PC-9 (cell line): ENCODE results near the gene UBE2U. TPM values are rescaled to one million over a fixed set of nuclear protein-coding genes. Genes with fewer than 3 reads are reported as not detected.

Experiments
- BruUV-seq: library from RNA; stranded (reverse); fragments of 400-500 nt; replicated peaks from 2 replicates; lab custom pipeline; 2021; lab: Mats Ljungman, UMichigan
- CTCF ChIA-PET: fragments of 300-600 bp; sonication (Branson Sonifier 250); formaldehyde crosslinking; loops from one replicate; lab custom pipeline; 2022; ENCODE audit warnings: antibody characterized with exemption; lab: Charles Lee
- POLR2A ChIA-PET: fragments of 300-600 bp; sonication (Branson Sonifier 250); formaldehyde crosslinking; loops from one replicate; lab custom pipeline; 2022; ENCODE audit warnings: antibody characterized with exemption; ENCODE audit not compliant: unreplicated experiment; lab: Charles Lee
- DNase-seq, 2 experiments: peaks; one replicate each; pipeline versions ENCODE4 v3.0.0 to v3.0.0-alpha.2; 2015 to 2022; ENCODE audit warnings: mixed read lengths in 1 of 2
- H2AFZ ChIP-seq: fragments of 200-600 bp; sonication (generic); 2 replicates; pipeline ENCODE4 v1.8.1; 2017; ENCODE audit warnings: antibody characterized with exemption
- H3F3A ChIP-seq: fragments of 200-600 bp; sonication (generic); 2 replicates; pipeline ENCODE4 v1.8.1; 2017; ENCODE audit warnings: antibody characterized with exemption, mild to moderate bottlenecking, low read depth; ENCODE audit not compliant: insufficient read depth
- H3K27ac ChIP-seq: fragments of 200-600 bp; sonication (generic); 2 replicates; pipeline ENCODE4 v1.6.1; 2016; ENCODE audit warnings: mixed run types
- H3K27me3 ChIP-seq: fragments of 200-600 bp; sonication (generic); 2 replicates; pipeline ENCODE4 v1.6.1; 2016; ENCODE audit warnings: low read depth, mixed run types; ENCODE audit not compliant: insufficient read depth
- H3K36me3 ChIP-seq: fragments of 200-600 bp; sonication (generic); 2 replicates; pipeline ENCODE4 v1.6.1; 2016; ENCODE audit warnings: low read depth, mixed run types
- H3K4me1 ChIP-seq: fragments of 200-600 bp; sonication (generic); replicated peaks from 2 replicates; pipeline ENCODE4 v1.6.1; 2016; ENCODE audit warnings: mixed run types; ENCODE audit not compliant: insufficient read depth
- H3K4me2 ChIP-seq: fragments of 200-600 bp; sonication (generic); 2 replicates; pipeline ENCODE4 v1.6.1; 2017; ENCODE audit warnings: mixed run types
- H3K4me3 ChIP-seq: fragments of 200-600 bp; sonication (generic); 2 replicates; pipeline ENCODE4 v1.6.1; 2016; ENCODE audit warnings: mixed run types
- H3K79me2 ChIP-seq: fragments of 200-600 bp; sonication (generic); 2 replicates; pipeline ENCODE4 v1.6.1; 2017; ENCODE audit warnings: low read depth, mixed run types
- H3K9me2 ChIP-seq: fragments of 200-600 bp; sonication (generic); 2 replicates; pipeline ENCODE4 v1.8.1; 2017; ENCODE audit warnings: mild to moderate bottlenecking; ENCODE audit not compliant: insufficient read depth
- H3K9me3 ChIP-seq: fragments of 200-600 bp; sonication (generic); 2 replicates; pipeline ENCODE4 v1.8.1; 2016; ENCODE audit warnings: low read depth; ENCODE audit not compliant: insufficient read depth
- H4K20me1 ChIP-seq: fragments of 200-600 bp; sonication (generic); 2 replicates; pipeline ENCODE4 v1.8.1; 2017; ENCODE audit not compliant: insufficient read depth
- EZH2 ChIP-seq: fragments of 200-600 bp; sonication (generic); IDR thresholded peaks from 2 replicates; pipeline ENCODE4 v1.8.0; 2017; ENCODE audit warnings: antibody characterized with exemption, low read depth
- intact Hi-C: fragments of 100-400 bp; cut with micrococcal nuclease; formaldehyde crosslinking; loops from one replicate; pipeline ENCODE4 v1.10.0; 2022; ENCODE audit not compliant: unreplicated experiment
- total RNA-seq: library from RNA; stranded (reverse); gene quantifications from 2 replicates; pipeline ENCODE4 v1.2.3, GENCODE V29; 2021
- TF ChIP-seq, protein P1 (sequence below): fragments of 200-600 bp; sonication (generic); conservative IDR thresholded peaks from 2 replicates; pipeline ENCODE4 v1.6.1; 2017; ENCODE audit warnings: mixed run types, antibody characterized with exemption, mild to moderate bottlenecking, moderate library complexity

UBE2U gene
- total RNA-seq, 1 experiment from 2014 or later, result not detected

DNA sequence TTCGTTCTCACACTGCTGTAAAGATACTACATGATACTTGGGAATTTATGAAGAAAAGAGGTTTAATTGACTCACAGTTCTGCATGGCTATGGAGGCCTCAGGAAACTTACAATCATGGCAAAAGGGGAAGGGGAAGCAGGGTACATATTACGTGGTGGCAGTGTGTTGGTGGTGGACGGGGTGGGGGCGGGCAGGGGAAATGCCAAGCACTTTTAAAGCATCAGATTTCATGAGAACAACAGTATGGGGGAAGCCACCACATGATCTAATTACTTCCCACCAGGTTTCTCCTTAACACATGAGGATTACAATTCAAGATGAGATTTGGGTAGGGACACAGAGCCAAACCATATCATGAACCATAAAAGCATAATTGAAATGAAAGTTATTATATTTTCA is 88.5 kb downstream of the UBE2U start:
- no peak overlapping the region for H3K4me2 ChIP-seq
- no peaks in the 10 kb centered on the region for H3F3A ChIP-seq
- no TSS peak for BruUV-seq
- H3K4me1 ChIP-seq, result peaks cover 9% of the 10 kb centered on the region; the same call in 1 of the 2 replicates
- POLR2A ChIA-PET, result no interaction called here
- no peak for DNase-seq
- intact Hi-C loops, result no loop called here
- no peak overlapping the region for H3K4me3 ChIP-seq
- H3K79me2 ChIP-seq, result no peaks in the 10 kb centered on the region
- CTCF ChIA-PET, result no interaction called here
- H3K27ac ChIP-seq, result no peak overlapping the region
- no peak overlapping the region for H2AFZ ChIP-seq
- no peak for TF ChIP-seq EZH2
- TF ChIP-seq, protein P1, sequence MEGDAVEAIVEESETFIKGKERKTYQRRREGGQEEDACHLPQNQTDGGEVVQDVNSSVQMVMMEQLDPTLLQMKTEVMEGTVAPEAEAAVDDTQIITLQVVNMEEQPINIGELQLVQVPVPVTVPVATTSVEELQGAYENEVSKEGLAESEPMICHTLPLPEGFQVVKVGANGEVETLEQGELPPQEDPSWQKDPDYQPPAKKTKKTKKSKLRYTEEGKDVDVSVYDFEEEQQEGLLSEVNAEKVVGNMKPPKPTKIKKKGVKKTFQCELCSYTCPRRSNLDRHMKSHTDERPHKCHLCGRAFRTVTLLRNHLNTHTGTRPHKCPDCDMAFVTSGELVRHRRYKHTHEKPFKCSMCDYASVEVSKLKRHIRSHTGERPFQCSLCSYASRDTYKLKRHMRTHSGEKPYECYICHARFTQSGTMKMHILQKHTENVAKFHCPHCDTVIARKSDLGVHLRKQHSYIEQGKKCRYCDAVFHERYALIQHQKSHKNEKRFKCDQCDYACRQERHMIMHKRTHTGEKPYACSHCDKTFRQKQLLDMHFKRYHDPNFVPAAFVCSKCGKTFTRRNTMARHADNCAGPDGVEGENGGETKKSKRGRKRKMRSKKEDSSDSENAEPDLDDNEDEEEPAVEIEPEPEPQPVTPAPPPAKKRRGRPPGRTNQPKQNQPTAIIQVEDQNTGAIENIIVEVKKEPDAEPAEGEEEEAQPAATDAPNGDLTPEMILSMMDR, result no peak
- H3K36me3 ChIP-seq, result no peaks in the 10 kb centered on the region
- H4K20me1 ChIP-seq, result no peaks in the 10 kb centered on the region
- no peaks in the 10 kb centered on the region for H3K27me3 ChIP-seq
- H3K9me3 ChIP-seq, result peaks cover 14% of the 10 kb centered on the region; the same call in 1 of the 2 replicates
- H3K9me2 ChIP-seq, result no peaks in the 10 kb centered on the region

DNA sequence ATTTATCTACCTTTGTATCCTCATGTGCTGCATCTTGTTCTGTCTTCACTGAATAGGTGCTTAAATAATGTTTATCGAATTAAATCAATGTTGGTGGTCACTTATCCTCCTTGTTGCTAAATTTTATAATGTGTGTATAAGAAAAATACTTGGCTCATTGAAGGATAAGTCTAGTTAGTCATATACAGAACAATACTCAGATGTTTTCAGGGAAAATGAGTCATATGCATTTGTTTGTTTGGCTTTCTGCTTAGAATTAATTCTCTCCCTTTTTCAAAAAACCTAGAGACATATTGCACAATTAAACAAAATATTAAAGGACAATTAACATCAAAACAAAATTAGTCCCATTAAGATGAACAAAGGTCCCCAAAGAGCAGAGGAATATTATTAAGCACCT is 89.0 kb downstream of the UBE2U start:
- no peak overlapping the region for H3K4me2 ChIP-seq
- peaks cover 9% of the 10 kb centered on the region; the same call in 1 of the 2 replicates for H3K4me1 ChIP-seq
- no peak overlapping the region; the same call in 1 of the 2 replicates for H3K4me3 ChIP-seq
- intact Hi-C loops, result no loop called here
- no peaks in the 10 kb centered on the region for H3F3A ChIP-seq
- peak in 1 of 2 experiments; percentile 40 for DNase-seq
- BruUV-seq, result no TSS peak
- H3K79me2 ChIP-seq, result no peaks in the 10 kb centered on the region
- no peak overlapping the region for H3K27ac ChIP-seq
- ChIA-PET CTCF (no interaction called here), POLR2A (no interaction called here)
- peaks cover 17% of the 10 kb centered on the region; the same call in 1 of the 2 replicates for H3K9me3 ChIP-seq
- no peaks in the 10 kb centered on the region for H3K27me3 ChIP-seq
- H2AFZ ChIP-seq, result no peak overlapping the region
- TF ChIP-seq EZH2, result no peak
- TF ChIP-seq, protein P1, result no peak
- H3K9me2 ChIP-seq, result no peaks in the 10 kb centered on the region
- H3K36me3 ChIP-seq, result no peaks in the 10 kb centered on the region
- H4K20me1 ChIP-seq, result no peaks in the 10 kb centered on the region

DNA sequence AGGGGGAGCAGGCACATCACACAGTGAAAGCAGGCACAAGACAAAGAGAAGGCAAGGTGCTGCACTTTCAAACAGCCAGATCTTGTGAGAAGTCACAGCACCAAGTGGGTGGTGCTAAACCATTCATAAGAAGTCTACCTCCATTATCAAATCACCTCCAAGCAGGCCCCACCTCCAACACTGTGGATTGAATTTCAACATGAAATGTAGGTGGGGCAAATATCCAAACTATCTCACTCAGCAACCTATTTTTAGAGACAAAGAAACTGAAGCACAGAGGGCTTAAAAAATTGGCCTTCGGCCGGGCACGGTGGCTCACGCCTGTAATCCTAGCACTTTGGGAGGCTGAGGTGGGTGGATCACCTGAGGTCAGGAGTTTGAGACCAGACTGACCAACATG is 90.4 kb downstream of the UBE2U start:
- Histone ChIP-seq H3F3A (no peaks in the 10 kb centered on the region), H3K4me2 (no peak overlapping the region), H3K27ac (no peak overlapping the region), H3K9me3 (peaks cover 17% of the 10 kb centered on the region; the same call in 1 of the 2 replicates), H3K9me2 (no peaks in the 10 kb centered on the region), H4K20me1 (no peaks in the 10 kb centered on the region), H3K4me1 (peaks cover 9% of the 10 kb centered on the region; the same call in 1 of the 2 replicates), H3K27me3 (no peaks in the 10 kb centered on the region), H2AFZ (no peak overlapping the region), H3K4me3 (no peak overlapping the region), H3K36me3 (no peaks in the 10 kb centered on the region), H3K79me2 (no peaks in the 10 kb centered on the region)
- intact Hi-C loops, result no loop called here
- CTCF ChIA-PET, result no interaction called here
- no peak for DNase-seq
- POLR2A ChIA-PET, result no interaction called here
- no peak for TF ChIP-seq EZH2
- TF ChIP-seq, protein P1, result no peak
- no TSS peak for BruUV-seq
